Measurements from ENCODE around the gene CMTM7. TPM values are rescaled to one million over a fixed set of nuclear protein-coding genes. Genes with fewer than 3 reads are reported as not detected.

Gene CMTM7, protein sequence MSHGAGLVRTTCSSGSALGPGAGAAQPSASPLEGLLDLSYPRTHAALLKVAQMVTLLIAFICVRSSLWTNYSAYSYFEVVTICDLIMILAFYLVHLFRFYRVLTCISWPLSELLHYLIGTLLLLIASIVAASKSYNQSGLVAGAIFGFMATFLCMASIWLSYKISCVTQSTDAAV
- 141 TPM for polyA plus RNA-seq

DNA sequence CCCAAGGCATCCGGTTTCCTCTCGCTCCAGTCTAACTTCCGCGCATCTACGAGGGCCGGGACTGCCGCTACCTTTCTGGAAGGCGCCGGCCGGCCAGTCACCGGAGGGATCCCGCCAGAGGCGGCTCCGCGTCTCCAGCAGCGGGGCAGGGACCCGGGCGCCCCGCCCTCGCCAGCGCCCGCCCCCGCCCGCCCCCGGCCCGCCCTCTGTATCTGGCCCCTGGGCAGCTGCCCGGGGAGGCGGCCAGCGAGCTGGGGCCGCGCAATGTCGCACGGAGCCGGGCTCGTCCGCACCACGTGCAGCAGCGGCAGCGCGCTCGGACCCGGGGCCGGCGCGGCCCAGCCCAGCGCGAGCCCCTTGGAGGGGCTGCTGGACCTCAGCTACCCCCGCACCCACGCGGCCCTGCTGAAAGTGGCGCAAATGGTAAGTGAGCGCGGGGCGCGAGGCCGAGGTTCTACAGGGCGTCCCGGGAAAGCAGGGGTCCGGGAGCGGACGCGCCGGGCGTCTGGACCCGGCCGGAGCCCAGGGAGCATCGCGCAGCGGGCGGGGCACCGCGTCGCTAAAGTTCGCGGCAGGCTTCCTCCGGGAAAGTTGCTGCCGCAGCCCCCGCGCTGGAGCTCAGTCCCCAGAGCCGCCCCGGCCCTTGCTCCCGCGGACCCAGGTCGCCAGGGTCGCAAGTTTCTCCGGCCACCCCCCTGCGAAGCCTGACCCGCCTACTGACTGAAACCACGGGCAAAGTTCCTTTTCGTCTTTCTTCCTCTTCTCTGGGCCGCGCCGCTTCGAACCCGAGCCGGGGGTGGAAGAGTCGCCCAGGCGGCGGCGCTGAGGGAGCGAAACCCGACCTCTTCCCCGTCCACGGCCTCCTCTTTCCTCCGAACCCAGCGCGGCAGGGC lies at the start of gene CMTM7:
CMTM7 (plus strand) TSS at position 211 of the 893 bp plus-strand sequence; CDS start at position 265, 54 bp downstream.
- Mint-ChIP-seq H3K27ac (peak within 1 kb of the TSS; percentile 86 to 97 (median 95)), H3K4me1 (peaks cover 40 to 48% (median 43%) of the 10 kb centered on the region in 3 donors), H3K27me3 (no peaks in the 10 kb centered on the region), H3K4me3 (peak within 1 kb of the TSS; percentile 90 to 99 (median 98)), H3K9me3 (no peaks in the 10 kb centered on the region), H3K36me3 (peaks cover 2% of the 10 kb centered on the region)

DNA sequence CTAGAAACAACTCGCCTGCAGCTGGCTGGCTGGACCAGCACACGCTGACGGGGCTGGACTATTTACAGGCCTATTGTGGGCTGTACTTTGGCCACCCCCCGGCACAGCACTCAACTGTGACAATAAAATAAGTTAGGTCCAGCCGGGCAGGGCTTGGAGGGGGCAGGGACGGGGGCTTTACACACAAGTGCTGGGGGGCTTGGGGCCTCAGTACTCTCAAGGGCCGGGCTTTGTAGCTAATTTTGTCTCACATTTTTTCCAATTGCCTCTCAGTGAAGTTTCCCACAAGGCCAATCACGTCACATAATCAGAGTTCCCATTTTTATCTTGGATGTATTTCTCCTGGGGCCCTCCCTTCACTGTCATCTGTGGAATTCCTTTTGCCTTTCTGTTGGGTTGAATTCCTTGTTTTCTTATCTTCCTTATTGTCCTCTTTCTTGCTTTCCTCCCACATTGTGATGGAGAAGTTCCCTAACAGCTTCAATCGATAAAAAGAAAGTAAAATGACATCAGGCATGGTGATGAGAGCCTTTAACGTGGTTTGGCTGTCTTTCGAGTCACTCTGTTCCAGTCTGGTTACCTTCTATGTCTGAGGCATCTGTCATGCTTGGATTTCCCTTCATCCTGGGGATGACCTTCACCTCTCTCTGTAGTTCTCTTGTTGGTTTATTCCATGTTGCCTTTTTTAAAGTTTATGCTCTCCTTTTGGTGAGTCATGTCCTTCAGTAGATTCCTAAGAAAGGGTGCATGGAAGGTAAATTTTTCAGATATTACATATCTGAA lies 44.1 kb upstream of the CMTM7 start:
- Mint-ChIP-seq H3K27me3 (no peaks in the 10 kb centered on the region), H3K4me1 (peaks cover 0 to 2% (median 0%) of the 10 kb centered on the region in 3 donors), H3K36me3 (peaks cover 1% of the 10 kb centered on the region), H3K4me3 (peak overlapping the region in 1 of 4 donors; percentile 47), H3K9me3 (no peaks in the 10 kb centered on the region), H3K27ac (no peak overlapping the region)

DNA sequence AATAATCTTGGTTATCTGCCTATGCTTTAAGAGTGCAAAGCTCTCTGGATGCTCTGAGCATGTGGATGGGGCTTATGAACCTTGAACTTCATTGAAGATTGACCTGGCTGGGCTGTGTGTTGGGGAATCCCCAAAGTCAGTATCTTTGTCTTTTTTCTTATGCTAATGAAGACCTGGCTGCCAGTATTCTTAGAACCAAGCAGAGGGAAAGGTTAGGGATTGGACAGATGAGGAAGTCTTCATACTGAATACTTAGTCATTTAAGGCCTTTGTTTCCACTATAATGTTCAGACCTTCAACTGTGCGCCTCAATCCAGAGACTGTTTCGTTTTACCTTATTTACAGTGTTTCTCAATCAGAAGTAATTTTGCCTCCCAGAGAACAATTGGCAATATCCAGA lies 42.5 kb upstream of the CMTM7 start:
- no peaks in the 10 kb centered on the region for H3K27me3 Mint-ChIP-seq
- H3K4me1 Mint-ChIP-seq = peaks cover 0 to 2% (median 0%) of the 10 kb centered on the region in 3 donors
- peaks cover 1% of the 10 kb centered on the region for H3K36me3 Mint-ChIP-seq
- H3K27ac Mint-ChIP-seq = no peak overlapping the region
- H3K4me3 Mint-ChIP-seq = no peak overlapping the region
- H3K9me3 Mint-ChIP-seq = no peaks in the 10 kb centered on the region

- no peak overlapping the region for H3K4me3 Mint-ChIP-seq
- H3K27me3 Mint-ChIP-seq = no peaks in the 10 kb centered on the region
- peak overlapping the region in 1 of 3 donors; percentile 37 for H3K27ac Mint-ChIP-seq
- no peaks in the 10 kb centered on the region for H3K4me1 Mint-ChIP-seq
- H3K9me3 Mint-ChIP-seq = no peaks in the 10 kb centered on the region
- H3K36me3 Mint-ChIP-seq = peaks cover 1% of the 10 kb centered on the region
These were observed 39.1 kb upstream of the CMTM7 start for GRCh38 chr3:32352563-32352962.

DNA sequence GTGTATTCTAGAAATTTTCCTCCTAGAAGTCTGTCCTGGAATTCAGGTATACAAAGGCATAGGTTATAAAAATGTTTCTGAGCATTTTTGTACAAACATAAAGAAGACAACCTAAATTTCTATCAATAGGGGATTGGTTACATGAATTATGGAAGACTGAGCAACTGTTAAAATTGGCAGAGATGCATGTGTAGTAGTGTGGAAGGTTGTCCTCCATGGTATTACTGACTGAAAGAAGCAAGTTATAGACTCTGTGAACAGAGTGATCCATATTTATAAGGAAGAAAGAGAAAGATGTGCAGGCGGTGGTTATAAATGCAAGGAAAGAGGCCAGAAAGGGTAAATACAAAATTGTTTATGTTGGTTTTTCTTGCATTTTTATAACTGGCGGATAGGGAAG lies 38.3 kb upstream of the CMTM7 start:
- Mint-ChIP-seq H3K36me3 (peaks cover 1% of the 10 kb centered on the region), H3K4me1 (no peaks in the 10 kb centered on the region), H3K27me3 (peaks cover 2% of the 10 kb centered on the region), H3K9me3 (no peaks in the 10 kb centered on the region), H3K27ac (no peak overlapping the region), H3K4me3 (no peak overlapping the region)

DNA sequence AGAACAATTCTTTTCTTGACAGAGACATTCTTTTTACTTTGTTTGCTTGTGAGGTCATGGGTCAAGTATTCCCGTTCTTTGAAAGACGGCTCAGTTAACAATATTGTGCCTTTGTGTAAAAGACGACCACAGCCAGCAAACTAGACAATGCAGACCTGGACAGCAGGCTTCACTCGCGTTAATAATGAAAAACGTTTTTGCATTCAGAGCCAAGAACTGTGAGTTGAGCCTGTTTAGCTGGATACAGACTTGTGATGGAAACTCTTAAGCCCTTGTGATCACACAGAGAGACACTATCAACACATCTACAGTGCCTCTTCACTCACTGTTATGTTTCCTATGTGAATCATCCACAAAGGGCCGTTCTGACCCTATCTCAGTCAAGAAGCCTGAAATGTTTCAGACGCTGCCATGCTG lies 37.3 kb upstream of the CMTM7 start:
- Mint-ChIP-seq H3K36me3 (no peaks in the 10 kb centered on the region), H3K4me1 (no peaks in the 10 kb centered on the region), H3K27ac (no peak overlapping the region), H3K4me3 (no peak overlapping the region), H3K9me3 (no peaks in the 10 kb centered on the region), H3K27me3 (peaks cover 2% of the 10 kb centered on the region)

GRCh38 chr3:32355751-32356291 lies 35.8 kb upstream of the CMTM7 start:
- Mint-ChIP-seq H3K27ac (no peak overlapping the region), H3K9me3 (no peaks in the 10 kb centered on the region), H3K4me1 (no peaks in the 10 kb centered on the region), H3K36me3 (no peaks in the 10 kb centered on the region), H3K27me3 (peaks cover 2% of the 10 kb centered on the region), H3K4me3 (no peak overlapping the region)

DNA sequence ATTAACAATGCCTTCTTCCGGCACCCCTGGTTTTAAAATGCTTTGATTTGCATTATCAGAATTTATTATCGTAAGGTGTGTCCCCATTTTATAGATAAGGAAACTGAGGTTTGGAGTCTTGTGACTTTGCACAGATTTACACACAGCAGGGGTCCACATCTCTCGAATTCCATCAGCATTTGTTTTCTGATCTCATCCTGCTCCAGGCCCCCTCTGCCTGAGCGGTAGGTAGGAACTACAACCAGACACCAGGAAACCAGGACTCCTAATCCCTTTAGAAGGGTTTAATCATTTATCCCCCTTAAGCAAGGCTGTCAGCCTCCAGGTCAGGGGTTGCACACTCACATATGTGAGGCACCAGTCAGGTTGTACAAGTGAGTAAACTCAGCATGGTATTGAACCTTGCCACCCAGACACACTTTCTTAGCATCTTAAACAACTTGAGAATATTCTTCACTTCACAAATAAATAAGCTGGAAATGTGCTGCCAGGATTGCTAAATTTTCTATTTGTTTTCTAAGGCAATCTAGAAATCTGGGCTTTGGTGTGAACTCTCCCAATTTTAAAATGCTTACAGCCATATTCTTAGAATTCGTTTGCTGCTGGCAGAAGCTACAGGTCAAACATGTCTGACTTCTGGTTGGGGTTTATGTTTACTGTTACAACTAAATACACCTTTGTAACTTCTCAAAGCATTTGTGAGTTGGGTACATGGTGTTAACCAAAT lies 31.7 kb upstream of the CMTM7 start:
- H3K27me3 Mint-ChIP-seq = peaks cover 4% of the 10 kb centered on the region
- no peak overlapping the region for H3K27ac Mint-ChIP-seq
- no peak overlapping the region for H3K4me3 Mint-ChIP-seq
- no peaks in the 10 kb centered on the region for H3K4me1 Mint-ChIP-seq
- H3K36me3 Mint-ChIP-seq = no peaks in the 10 kb centered on the region
- H3K9me3 Mint-ChIP-seq = no peaks in the 10 kb centered on the region

DNA sequence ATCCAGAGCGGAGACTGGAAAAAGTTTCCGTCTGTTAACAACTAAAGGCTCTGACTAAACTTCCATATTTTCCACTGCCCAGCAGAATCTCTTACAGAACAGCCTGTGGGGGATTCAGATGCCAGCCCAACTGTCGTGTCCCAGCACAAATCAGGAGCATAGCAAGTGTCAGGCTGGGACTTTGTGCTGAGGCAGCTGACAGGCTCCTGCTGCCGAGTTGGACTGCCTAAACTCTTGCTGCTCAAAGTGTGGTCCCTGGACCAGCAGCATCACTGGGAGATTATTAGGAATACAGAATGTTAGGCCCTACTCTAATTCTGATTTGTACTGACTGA lies 31.2 kb upstream of the CMTM7 start:
- Mint-ChIP-seq H3K4me1 (no peaks in the 10 kb centered on the region), H3K36me3 (no peaks in the 10 kb centered on the region), H3K27me3 (peaks cover 4% of the 10 kb centered on the region), H3K9me3 (no peaks in the 10 kb centered on the region), H3K27ac (no peak overlapping the region), H3K4me3 (no peak overlapping the region)

GRCh38 chr3:32366638-32367397 lies 24.8 kb upstream of the CMTM7 start:
- H3K27ac Mint-ChIP-seq = no peak overlapping the region
- H3K4me1 Mint-ChIP-seq = peaks cover 2 to 14% (median 10%) of the 10 kb centered on the region in 3 donors
- no peaks in the 10 kb centered on the region for H3K9me3 Mint-ChIP-seq
- H3K27me3 Mint-ChIP-seq = peaks cover 7% of the 10 kb centered on the region
- H3K36me3 Mint-ChIP-seq = no peaks in the 10 kb centered on the region
- H3K4me3 Mint-ChIP-seq = no peak overlapping the region

DNA sequence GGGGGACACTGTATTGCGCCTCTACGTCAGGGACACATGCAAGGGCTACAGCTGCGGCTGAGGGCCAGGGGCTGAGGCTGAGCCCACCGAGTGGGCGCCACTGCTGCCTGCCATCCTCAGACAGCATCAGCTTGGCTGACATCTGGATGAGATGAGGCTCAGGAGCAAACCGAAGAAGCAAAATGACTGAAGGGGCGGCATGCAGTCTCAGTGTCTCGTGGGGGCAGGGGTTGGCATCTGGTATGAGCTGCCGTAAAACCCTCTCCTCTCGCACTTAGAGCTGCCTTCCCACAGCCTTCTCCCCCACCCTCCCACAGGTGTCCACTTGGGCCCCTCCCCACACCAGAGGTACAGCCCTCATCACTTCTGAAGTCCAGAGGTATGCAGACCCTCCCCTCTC lies 24.2 kb upstream of the CMTM7 start:
- Mint-ChIP-seq H3K9me3 (no peaks in the 10 kb centered on the region), H3K27me3 (peaks cover 6% of the 10 kb centered on the region), H3K27ac (no peak overlapping the region), H3K4me3 (peak overlapping the region in 1 of 4 donors; percentile 27), H3K36me3 (no peaks in the 10 kb centered on the region), H3K4me1 (peaks cover 2 to 14% (median 10%) of the 10 kb centered on the region in 3 donors)

DNA sequence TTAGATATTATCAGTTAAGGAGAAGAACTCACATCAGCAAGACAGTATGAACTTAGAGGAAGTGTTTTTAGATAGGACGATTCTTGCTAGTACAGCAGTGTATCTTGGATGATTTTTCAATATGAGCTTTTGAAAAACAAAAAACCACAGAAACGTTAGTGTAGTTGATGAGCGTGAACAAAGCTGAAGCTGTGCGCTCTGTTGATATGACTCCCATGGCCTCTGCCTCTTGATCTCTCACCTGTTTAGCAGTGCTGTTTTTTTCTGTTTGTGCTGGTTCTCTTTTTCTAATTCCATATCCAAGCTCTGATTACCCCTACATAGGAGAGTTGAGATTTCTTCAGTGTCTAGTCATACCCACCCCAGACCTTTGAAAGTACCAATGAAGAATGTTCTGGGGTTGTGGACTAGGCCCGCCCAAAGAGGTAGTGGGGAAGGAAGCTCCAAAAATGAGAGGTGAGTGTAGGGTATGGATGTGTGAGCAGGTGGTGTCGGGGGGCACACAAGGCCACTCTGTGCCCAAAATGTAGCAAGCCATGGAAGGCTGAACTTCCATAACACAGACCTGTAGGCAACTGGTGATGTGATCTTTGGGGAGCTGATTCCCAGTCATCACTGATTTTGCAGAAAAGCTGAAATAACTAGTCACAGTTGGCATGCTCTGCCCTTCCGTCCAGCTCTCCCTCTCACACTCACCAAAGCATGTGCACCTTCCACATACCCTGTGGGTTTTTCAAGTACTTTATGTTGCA lies 20.0 kb upstream of the CMTM7 start:
- no peaks in the 10 kb centered on the region for H3K36me3 Mint-ChIP-seq
- peaks cover 4% of the 10 kb centered on the region for H3K27me3 Mint-ChIP-seq
- H3K9me3 Mint-ChIP-seq = no peaks in the 10 kb centered on the region
- peak overlapping the region in 2 of 3 donors; percentile 1 to 73 for H3K27ac Mint-ChIP-seq
- no peak overlapping the region for H3K4me3 Mint-ChIP-seq
- H3K4me1 Mint-ChIP-seq = peaks cover 9 to 26% (median 17%) of the 10 kb centered on the region in 3 donors

DNA sequence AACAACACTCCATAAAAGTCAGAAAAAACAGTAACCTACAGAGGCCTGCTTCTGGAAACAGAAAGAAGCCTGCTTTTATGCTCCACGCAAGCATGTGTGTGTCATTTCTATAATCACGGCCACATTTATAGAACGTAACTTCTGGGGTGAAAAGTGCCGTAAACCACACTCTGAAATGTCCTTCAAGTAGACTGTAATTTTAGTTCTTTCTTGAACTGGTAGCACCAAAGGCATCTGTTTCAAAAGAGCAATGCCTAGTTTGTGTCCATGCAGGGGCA lies 19.5 kb upstream of the CMTM7 start:
- Mint-ChIP-seq H3K27me3 (peaks cover 3% of the 10 kb centered on the region), H3K36me3 (no peaks in the 10 kb centered on the region), H3K9me3 (no peaks in the 10 kb centered on the region), H3K4me1 (peaks cover 9 to 21% (median 14%) of the 10 kb centered on the region in 3 donors), H3K27ac (peak overlapping the region in 1 of 3 donors; percentile 73), H3K4me3 (no peak overlapping the region)
